Pancreas (tissue), 10 donors: Measurements from ENCODE around the gene CRELD1. TPM values are rescaled to one million over a fixed set of nuclear protein-coding genes. Genes with fewer than 3 reads are reported as not detected.

Experiments used
- ATAC-seq, 4 donors: fragments of 200-7000 bp; cut with Tn5 transposase; one replicate each; pipeline versions ENCODE4 v1.8.0 to v1.9.1; 2020; ENCODE audit warnings: mild to moderate bottlenecking in 4 of 4, moderate library complexity in 4 of 4
- DNase-seq, 6 donors: peaks; one replicate each; pipeline ENCODE4 v3.0.0-alpha.2; 2020
- FAIRE-seq: peaks from 2 replicates; lab custom pipeline; 2012; peaks lifted over from hg19 to GRCh38; lab: Jason Lieb, UNC
- H3K27ac ChIP-seq, 4 donors: fragments of 200-600 bp; sonication (generic); 1 replicate in 3 of 4; 2 replicates in 1 of 4; pipeline versions ENCODE4 v1.5.0 to v1.8.0; 2020
- H3K27me3 ChIP-seq, 4 donors: fragments of 200-600 bp; one replicate each; pipeline ENCODE4 v1.8.0; 2021
- H3K36me3 ChIP-seq, 3 donors: fragments of 200-600 bp; sonication (generic) in 1 of 3; one replicate each; pipeline versions ENCODE4 v1.5.0 to v1.8.0; 2020 to 2021
- H3K4me1 ChIP-seq, 3 donors: fragments of 200-600 bp; one replicate each; pipeline ENCODE4 v1.8.0; 2021
- H3K4me3 ChIP-seq, 4 donors: fragments of 200-600 bp; sonication (generic) in 2 of 4; one replicate each; pipeline versions ENCODE4 v1.5.0 to v1.8.0; 2020 to 2021
- H3K9me3 ChIP-seq, 4 donors: fragments of 200-600 bp; one replicate each; pipeline ENCODE4 v1.8.0; 2021
- CTCF ChIP-seq, 4 donors: fragments of 200-600 bp; sonication (generic) in 3 of 4; IDR thresholded peaks; one replicate each; pipeline versions ENCODE4 v1.5.0 to v1.8.0; 2021; ENCODE audit warnings: antibody characterized with exemption in 4 of 4
- WGBS, 2 donors: extraction: QIAGEN DNeasy Blood & Tissue Kit; methylation state at CpG; one replicate each; pipeline ENCODE4 v1.1.7; 2013; 5-methylcytosine and 5-hydroxymethylcytosine counted together
- intact Hi-C, 3 donors: fragments of 100-400 bp; cut with DNase I; formaldehyde crosslinking; loops; one replicate each; pipeline versions ENCODE4 v1.11.1 to v1.14.2; 2022
- polyA plus RNA-seq, 2 donors: library from polyadenylated mRNA; stranded (reverse); fragments of 200-250 nt; gene quantifications; one replicate each; pipeline ENCODE4 v1.2.3, GENCODE V29; 2013
- total RNA-seq, 6 donors: library from RNA; stranded (reverse); fragmentation: NEBNext Ultra II Directional in 4 of 6; extraction: Animal tissue kit (Norgen Biotek cat#: 25700) in 4 of 6; gene quantifications; one replicate each; pipeline versions ENCODE4 v1.2.1 to v1.2.4, GENCODE V29; 2021 to 2023
- donor health status: healthy with polysubstance abuse.
- donor health status: DM: no; HTN: no; CAD: no; lungs with moderate emphysema.
- donor health status: DM: no; HTN: no; CAD: no.
- donor health status: control.
- donor health status: control.
- donor health status: Bipolar disorder and iron deficiency.
- donor health status: DM: yes; HTN: yes; CAD: no.
- donor health status: DM: no; HTN: no; CAD: no.
- donor health status: DM: no; HTN: no; CAD: no.
- donor health status: DM: yes; HTN: yes; CAD: no.

Gene CRELD1
- total RNA-seq (10 to 100 TPM; 11.3 to 36.6 (median 13.2) TPM), polyA plus RNA-seq (10 to 100 TPM; 34.3 to 45.9 TPM)

- H3K9me3 ChIP-seq, result no peaks in the 10 kb centered on the region
- peaks cover 0 to 17% (median 16%) of the 10 kb centered on the region in 3 donors for H3K4me1 ChIP-seq
- FAIRE-seq (no peak), ATAC-seq (peak; percentile 90 to 97 (median 92)), DNase-seq (peak; percentile 95 to 99 (median 98))
- H3K27ac ChIP-seq, result peak within 1 kb of the TSS; percentile 80 to 88 (median 85)
- TF ChIP-seq CTCF (IDR thresholded peaks at IDR 0.05), result no peak
- H3K27me3 ChIP-seq, result no peaks in the 10 kb centered on the region
- no peaks in the 10 kb centered on the region for H3K36me3 ChIP-seq
- intact Hi-C loops, result no loop called here
- peak within 1 kb of the TSS; percentile 58 to 76 (median 66) for H3K4me3 ChIP-seq
- 0% methylated on average over 45 to 50 of the region's 50 CpGs for WGBS, 2 donors
These were observed at the start of gene CRELD1 for GRCh38 chr3:9933561-9934234. TSS of gene CRELD1 (plus strand) at chr3:9933834. CDS start at chr3:9934439, 605 bp downstream.

- peak in 3 of 4 donors; percentile 48 to 60 (median 59) for ATAC-seq
- Histone ChIP-seq H3K4me3 (no peak overlapping the region), H3K36me3 (no peaks in the 10 kb centered on the region), H3K27me3 (no peaks in the 10 kb centered on the region), H3K9me3 (no peaks in the 10 kb centered on the region), H3K27ac (no peak overlapping the region), H3K4me1 (peaks cover 0 to under 1% (median 0%) of the 10 kb centered on the region in 3 donors)
- FAIRE-seq, result no peak
- intact Hi-C loops, result no loop called here
- DNase-seq, result no peak
- WGBS, 2 donors, result 70 to 80% methylated on average over 11 of the region's 11 CpGs
- TF ChIP-seq CTCF (IDR thresholded peaks at IDR 0.05), result no peak
These were observed 49.0 kb upstream of the CRELD1 start for GRCh38 chr3:9884555-9885165.

- FAIRE-seq (no peak), ATAC-seq (no peak), DNase-seq (no peak)
- no peaks in the 10 kb centered on the region for H3K9me3 ChIP-seq
- H3K27me3 ChIP-seq, result no peaks in the 10 kb centered on the region
- intact Hi-C loops, result no loop called here
- no peak overlapping the region for H3K4me3 ChIP-seq
- no peaks in the 10 kb centered on the region for H3K36me3 ChIP-seq
- TF ChIP-seq CTCF (IDR thresholded peaks at IDR 0.05), result no peak
- peaks cover 0 to 5% (median 0%) of the 10 kb centered on the region in 3 donors for H3K4me1 ChIP-seq
- H3K27ac ChIP-seq, result no peak overlapping the region
These were observed 47.3 kb upstream of the CRELD1 start for GRCh38 chr3:9886328-9886727.

- intact Hi-C loops, result no loop called here
- ATAC-seq (no peak), FAIRE-seq (no peak), DNase-seq (no peak)
- TF ChIP-seq CTCF (IDR thresholded peaks at IDR 0.05), result no peak
- WGBS, 2 donors, result 66 to 78% methylated on average over 5 of the region's 5 CpGs
- no peak overlapping the region for H3K27ac ChIP-seq
- no peaks in the 10 kb centered on the region for H3K27me3 ChIP-seq
- no peaks in the 10 kb centered on the region for H3K9me3 ChIP-seq
- H3K4me1 ChIP-seq, result peaks cover 0 to 11% (median 3%) of the 10 kb centered on the region in 3 donors
- no peak overlapping the region for H3K4me3 ChIP-seq
- no peaks in the 10 kb centered on the region for H3K36me3 ChIP-seq
These were observed 46.2 kb upstream of the CRELD1 start for GRCh38 chr3:9887480-9887879.

- Histone ChIP-seq H3K36me3 (peaks cover 0 to 5% (median 0%) of the 10 kb centered on the region in 3 donors), H3K4me1 (peaks cover 0 to 11% (median 3%) of the 10 kb centered on the region in 3 donors), H3K27me3 (no peaks in the 10 kb centered on the region), H3K27ac (no peak overlapping the region), H3K9me3 (no peaks in the 10 kb centered on the region), H3K4me3 (no peak overlapping the region)
- FAIRE-seq (no peak), ATAC-seq (no peak), DNase-seq (no peak)
- TF ChIP-seq CTCF (IDR thresholded peaks at IDR 0.05), result no peak
- intact Hi-C loops, result no loop called here
- WGBS, 2 donors, result 65 to 79% methylated on average over 3 of the region's 3 CpGs
These were observed 45.1 kb upstream of the CRELD1 start for GRCh38 chr3:9888540-9888939.
